LNCaP clone FGC (cell line): ENCODE results near the gene SAA2.
"Not testable (repeated sequence)": the region's sequence is repeated elsewhere in the genome, so short reads cannot be mapped to it uniquely, and the experiment has no call there.

Source experiments
- DNase-seq: peaks from one replicate; pipeline ENCODE4 v3.0.0-alpha.2; 2011; ENCODE audit warnings: low read depth
- H3K4me3 ChIP-seq: 2 replicates; pipeline ENCODE4 v1.5.1; 2011; ENCODE audit warnings: mild to moderate bottlenecking, low read depth, low read length, control low read depth
- TF ChIP-seq, protein P1 (sequence below): IDR thresholded peaks from 2 replicates; pipeline ENCODE4 v1.5.1; 2012; ENCODE audit warnings: mild to moderate bottlenecking; ENCODE audit not compliant: control insufficient read depth, insufficient read depth; ENCODE audit errors: extremely low read depth

The SAA2 gene

DNA sequence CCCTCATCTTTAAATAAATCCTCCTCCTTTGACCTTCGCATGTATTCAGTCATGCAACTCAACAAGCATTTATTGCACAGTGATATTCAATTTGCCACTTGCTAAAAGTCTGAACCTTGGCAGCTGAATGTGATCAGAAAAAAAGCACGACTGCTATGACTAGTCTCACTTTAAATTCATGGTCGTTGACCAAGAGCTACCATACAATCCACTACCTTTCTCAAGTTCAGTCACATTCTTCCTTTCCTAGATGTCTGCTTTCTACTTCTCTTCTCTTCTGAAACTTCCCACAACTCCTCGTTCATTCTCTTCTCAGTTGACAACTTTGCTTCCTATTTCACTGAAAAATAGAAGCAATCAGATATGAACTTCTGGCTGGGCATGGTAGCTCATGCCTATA, 15.6 kb upstream of the SAA2 start:
- TF ChIP-seq, protein P1, sequence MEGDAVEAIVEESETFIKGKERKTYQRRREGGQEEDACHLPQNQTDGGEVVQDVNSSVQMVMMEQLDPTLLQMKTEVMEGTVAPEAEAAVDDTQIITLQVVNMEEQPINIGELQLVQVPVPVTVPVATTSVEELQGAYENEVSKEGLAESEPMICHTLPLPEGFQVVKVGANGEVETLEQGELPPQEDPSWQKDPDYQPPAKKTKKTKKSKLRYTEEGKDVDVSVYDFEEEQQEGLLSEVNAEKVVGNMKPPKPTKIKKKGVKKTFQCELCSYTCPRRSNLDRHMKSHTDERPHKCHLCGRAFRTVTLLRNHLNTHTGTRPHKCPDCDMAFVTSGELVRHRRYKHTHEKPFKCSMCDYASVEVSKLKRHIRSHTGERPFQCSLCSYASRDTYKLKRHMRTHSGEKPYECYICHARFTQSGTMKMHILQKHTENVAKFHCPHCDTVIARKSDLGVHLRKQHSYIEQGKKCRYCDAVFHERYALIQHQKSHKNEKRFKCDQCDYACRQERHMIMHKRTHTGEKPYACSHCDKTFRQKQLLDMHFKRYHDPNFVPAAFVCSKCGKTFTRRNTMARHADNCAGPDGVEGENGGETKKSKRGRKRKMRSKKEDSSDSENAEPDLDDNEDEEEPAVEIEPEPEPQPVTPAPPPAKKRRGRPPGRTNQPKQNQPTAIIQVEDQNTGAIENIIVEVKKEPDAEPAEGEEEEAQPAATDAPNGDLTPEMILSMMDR: no peak
- no peak for DNase-seq
- H3K4me3 ChIP-seq: no peak overlapping the region

DNA sequence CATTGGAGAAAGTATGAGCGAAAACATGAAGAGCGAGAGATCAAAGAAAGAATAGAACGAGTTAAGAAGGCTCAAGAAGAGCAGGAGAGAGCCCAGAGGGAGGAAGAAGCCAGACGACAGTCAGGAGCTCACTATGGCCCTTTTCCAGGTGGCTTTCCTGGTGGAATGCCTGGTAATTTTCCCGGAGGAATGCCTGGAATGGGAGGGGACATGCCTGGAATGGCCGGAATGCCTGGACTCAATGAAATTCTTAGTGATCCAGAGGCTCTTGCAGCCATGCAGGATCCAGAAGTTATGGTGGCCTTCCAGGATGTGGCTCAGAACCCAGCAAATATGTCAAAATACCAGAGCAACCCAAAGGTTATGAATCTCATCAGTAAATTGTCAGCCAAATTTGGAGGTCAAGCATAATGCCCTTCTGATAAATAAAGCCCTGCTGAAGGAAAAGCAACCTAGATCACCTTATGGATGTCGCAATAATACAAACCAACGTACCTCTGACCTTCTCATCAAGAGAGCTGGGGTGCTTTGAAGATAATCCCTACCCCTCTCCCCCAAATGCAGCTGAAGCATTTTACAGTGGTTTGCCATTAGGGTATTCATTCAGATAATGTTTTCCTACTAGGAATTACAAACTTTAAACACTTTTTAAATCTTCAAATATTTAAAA, 14.3 kb upstream of the SAA2 start:
- DNase-seq, H3K4me3 ChIP-seq: not testable (repeated sequence)

DNA sequence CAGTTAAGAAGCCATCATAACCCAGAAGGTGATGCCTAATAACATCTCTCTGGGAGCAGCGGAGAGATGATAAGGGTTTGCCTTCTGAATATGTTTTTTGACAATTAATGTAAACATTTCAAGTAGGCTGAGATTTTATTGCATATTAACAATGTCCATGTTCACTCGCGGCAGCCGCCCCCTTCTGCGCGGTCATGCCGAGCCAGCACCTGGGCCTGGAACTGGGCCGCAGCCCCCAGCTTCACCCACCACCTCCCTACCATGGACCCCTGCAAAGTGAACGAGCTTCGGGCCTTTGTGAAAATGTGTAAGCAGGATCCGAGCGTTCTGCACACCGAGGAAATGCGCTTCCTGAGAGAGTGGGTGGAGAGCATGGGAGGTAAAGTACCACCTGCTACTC, 13.3 kb upstream of the SAA2 start:
- no peak for DNase-seq
- H3K4me3 ChIP-seq: no peak overlapping the region
- TF ChIP-seq, protein P1: no peak

DNA sequence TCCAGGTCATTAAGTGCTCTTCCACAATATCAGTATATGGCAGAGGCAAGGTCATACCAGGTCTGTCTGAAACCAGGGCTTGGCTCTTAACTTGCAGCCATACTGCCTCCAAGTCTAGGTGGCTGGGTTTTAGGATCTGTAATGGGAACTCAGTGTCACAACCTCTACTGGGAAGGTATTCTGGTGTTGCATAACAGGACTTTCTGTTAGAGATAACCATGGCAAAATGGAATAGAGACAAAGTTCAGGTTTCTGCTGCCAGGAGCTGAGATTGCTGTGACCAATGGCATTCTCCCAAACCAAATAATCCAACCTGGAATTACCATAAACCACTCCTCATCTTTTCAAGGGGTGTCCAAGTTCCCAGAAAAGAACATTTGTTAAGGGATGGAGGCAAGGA, 10.8 kb upstream of the SAA2 start:
- TF ChIP-seq, protein P1: no peak
- no peak overlapping the region for H3K4me3 ChIP-seq
- no peak for DNase-seq

DNA sequence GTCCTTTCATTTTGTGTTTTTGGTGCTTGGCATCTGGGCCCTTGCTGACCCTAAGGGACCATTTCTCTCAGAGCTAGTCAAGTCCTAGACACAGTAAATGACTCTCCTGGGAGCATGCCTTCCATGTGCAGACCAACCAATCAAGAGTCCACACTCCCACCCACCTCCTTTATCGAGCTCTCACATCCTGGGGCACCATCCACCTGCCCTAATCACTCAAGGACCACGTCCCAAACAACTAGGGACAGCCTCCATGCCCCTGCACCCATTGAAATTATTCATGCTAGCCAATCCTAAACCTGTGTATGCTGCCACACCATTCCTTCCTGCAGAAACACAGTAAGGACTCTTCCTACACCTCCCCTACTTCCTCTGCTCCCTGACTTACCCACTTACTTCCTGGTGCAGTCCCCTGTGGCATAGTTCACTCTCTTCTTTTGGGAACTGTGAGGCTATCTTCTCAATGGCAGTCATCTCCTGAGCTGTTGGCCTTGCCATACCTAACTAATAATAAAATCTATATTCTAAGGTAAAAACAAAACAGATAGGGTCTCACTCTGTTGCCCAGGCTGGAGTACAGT, 6.4 kb upstream of the SAA2 start:
- no peak for DNase-seq
- H3K4me3 ChIP-seq: no peak overlapping the region
- TF ChIP-seq, protein P1: no peak

DNA sequence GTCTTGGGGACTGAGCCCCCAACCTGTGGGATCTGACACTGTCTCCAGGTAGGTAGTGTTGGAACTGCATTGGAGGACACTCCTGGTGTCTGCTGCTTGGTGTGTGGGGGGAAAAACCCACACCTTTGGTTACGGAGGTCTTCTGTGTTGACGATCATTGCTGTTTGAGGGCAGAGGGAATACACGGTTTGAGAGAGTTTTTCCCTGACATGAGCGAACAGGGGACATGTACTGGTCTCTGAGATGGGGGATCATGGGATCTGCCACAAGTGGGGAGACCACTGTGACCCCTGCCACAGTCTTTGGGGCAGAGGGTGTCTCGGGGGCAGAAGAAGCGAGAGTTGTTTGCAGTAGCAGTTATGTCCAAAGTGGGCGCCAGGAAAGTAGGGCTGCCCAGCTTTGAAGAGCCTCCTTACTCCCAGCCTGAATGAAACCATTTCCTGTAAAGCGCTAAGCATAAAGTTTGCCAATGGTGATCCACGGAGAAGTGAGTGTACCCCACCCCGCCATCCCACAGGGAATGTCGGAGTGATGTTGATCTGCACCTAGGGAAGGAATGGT, 5.4 kb upstream of the SAA2 start:
- TF ChIP-seq, protein P1: no peak
- no peak for DNase-seq
- no peak overlapping the region for H3K4me3 ChIP-seq

DNA sequence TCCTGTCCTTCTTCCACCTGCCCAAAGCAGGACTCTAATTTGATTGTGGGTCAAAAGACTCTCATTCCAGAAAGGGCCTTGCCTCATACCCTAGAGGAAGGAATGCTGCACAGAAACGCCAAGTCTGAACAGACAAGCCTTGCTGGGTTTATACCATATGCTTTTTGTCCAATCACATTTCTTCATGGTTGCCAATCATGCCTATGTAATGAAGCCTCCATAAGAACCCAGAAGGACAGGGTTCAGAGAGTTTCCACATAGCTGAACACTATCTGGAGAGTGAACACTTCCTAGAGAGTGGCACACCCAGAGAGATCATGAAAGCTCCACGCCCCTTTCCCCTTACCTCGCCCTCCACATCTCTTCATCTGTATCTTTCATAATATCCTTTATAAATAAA, 4.8 kb upstream of the SAA2 start:
- DNase-seq: no peak
- TF ChIP-seq, protein P1: no peak
- no peak overlapping the region for H3K4me3 ChIP-seq

DNA sequence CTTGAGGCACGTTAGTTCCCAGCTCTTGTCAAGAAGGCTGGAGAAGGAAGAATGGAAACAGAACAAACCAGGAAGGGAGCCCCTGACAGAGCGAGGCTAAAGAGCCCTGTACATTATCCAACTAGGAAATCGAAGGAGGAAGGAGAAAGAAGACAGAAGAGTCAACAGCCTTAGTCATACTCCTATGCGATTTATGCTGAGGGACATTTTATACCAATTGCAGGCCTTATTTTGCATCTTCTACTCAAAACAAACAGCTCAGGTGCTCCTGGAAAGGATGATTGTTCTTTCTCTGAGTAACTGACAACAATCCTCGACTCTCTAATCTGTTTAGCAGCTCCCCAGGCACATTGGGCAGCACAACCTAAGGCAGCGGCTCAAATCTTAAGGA, 1.3 kb downstream of the SAA2 start:
- DNase-seq, H3K4me3 ChIP-seq: not testable (repeated sequence)

DNA sequence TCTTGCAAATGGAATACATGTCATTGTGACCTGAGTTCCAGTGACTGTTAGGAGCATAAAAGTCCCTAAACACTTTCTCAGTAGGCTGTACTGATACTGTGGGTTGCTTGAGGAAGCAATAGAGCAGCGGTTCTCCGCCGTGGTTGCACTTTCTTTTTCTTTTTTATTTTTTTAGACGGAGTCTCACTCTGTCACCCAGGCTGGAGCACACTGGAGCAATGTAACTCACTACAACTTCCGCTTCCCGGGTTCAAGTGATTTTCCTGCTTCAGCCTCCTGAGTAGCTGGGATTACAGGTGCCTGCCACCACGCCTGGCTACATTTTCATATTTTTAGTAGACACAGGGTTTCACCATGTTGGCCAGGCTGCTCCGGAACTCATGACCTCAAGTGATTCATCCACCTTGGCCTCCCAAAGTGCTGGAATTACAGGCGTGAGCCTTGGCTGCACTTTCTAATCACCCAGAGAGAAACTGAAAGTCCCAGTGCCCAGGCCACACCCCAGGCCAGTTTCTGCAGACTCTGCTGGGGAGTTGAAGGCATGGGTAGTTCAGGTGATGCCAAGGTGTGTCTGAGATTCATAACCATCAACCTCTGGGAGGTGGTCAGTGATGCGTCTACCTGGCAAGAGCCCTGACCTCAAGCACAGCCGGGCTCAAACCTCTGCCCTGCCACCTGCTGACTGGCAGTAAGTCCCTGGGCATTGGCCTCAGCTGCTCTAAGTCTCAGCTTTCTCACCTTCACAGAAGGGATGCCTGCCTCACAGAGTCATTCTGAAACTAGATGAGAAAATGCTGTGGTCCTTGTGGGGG, 1.9 kb downstream of the SAA2 start:
- H3K4me3 ChIP-seq: not testable (repeated sequence)

More for the DNA sequence above, 1.9 kb downstream of the SAA2 start:
- not testable (repeated sequence) for DNase-seq
